Inflammatory macrophage (primary cell): ENCODE results near the gene AFF2.
A peak's percentile ranks its signal among the peaks of the same experiment; 100 is the strongest.

Experiments used
- DNase-seq, 2 donors: peaks; one replicate each; pipeline ENCODE4 v3.0.0-alpha.2; 2020 to 2022
- total RNA-seq, 18 experiments: gene quantifications; one replicate each; lab custom pipeline; 2026; ENCODE audit warnings: mixed read lengths in 6 of 18, inconsistent platforms in 2 of 18; lab: John Stamatoyannopoulos, UW

AFF2 gene
- 0.57 to 3.4 (median 1.1) reads per million in 18 experiments for total RNA-seq

DNA sequence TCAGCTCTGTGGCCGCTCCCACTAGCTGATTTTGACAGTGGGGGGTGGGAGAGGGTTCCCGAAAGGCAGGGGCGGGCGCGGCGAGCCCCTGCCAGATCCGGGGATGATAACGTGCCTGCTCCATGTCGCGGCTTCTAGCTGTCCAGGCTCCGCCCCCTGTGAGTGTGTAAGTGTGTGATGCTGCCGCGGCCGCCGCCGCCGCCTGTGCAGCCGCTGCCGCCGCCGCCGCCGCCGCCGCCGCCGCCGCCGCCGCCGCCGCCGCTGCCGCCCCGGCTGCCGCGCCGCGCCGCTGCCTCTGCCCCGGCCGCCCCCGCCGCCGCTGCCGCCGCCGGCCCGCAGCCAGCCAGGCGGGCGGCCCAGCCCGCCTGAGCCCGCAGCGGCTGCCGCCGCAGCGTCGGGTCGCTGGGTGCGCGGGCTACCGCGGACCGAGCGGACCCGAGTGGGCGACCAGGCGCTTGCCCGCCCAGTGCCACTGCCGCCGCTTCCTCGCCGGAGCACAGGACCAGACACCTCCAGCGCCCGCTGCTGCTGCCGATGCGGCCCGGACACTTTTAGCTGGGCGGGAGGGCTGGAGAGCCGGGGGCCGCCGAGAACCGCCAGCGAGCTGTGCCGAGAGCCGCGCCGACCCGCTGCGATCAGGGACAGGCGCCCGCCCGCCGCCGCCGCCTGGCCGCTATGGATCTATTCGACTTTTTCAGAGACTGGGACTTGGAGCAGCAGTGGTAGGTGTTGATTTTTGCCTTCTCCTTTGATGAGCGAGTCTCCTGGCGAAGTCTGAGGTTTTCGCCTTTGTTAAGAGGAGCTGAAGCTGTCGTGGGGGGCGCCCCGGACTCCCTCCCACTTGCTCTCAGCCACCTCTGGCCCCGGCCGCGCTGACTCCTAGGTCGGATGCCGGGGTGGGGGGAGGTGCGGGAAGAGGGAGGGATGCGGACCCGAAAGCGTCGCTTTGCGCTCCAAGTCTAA, at the start of gene AFF2:
Gene AFF2, plus strand, starts transcription at position 195 of the 963 bp plus-strand sequence. Its CDS starts 481 bp downstream, at position 676.
- peak in 1 of 2 donors; percentile 38 for DNase-seq

DNA sequence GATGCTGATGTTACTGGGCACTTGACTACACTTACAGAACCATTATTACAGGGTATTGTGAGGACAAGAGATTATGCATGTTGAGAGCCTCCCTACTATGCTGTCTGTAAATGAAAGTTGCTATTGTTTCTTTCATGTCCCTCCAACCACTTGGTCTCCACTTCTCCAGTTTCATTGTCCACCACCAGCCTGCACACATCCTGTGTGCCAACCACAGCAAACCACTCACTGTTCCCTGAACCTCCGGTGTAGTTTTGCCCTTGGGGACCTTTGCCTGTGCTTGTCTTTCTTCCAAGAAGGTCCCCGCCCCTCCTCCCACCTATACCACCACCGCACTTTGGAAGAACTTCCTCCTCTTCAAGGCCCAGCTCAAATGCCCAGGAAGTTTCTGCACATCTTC, 43.1 kb upstream of the AFF2 start:
- DNase-seq: peak; percentile 7 to 50

DNA sequence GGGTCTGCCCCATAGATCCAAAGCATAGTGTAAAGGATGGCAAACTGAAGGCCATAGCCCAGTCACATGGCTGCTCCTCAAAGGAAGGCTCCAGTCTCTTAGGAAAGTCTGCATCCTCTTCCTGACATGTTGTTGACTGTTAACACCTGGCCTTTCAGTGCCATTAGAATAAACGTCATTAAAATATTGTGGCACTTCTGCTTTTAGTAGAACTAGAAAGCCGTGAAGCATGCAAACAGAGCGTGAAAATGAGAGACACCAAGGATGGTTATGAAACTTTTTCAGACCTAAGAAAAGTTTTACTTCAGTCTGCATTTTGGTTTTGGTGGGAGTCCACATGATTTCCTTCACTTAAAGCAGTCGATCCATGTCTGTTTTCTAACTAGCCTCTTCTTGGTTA, 41.1 kb upstream of the AFF2 start:
- no peak for DNase-seq

DNA sequence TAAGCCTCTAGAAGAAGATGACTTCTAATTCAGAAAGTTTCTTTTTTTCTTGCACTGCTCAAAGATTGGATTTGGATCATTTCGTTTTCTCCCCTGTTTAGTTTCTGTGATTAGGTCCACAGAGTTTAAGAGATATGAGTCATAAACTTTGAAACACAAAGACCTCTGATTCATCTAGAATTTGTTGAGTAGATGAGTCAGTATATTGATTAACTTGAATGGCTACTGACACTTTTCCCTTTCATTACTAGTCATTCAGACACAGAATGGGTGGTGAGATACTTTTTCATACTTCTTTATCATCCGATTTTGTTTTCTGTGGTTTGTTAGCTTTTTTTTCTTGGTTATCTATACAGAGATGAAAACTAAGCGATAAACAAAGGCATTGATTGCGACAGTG, 34.1 kb upstream of the AFF2 start:
- DNase-seq: no peak

DNA sequence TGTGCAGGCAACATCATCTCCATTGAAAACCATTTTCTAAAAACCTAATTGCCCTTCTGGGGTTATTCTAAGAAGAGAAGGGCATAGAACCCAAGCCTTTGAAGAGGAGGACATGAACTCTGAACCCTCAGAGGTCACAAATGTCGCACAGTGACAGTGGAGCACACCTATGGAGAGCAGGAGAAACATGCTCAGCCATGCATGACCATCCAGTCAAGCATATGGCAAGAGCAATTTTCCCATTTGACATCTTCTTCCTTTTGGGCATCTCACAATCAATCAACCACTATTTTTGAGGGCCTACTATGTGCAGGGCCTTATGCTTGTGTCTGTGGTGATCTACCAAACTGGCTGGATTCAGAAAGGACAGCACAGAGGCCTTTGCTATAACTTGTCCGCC, 30.1 kb upstream of the AFF2 start:
- DNase-seq: no peak

DNA sequence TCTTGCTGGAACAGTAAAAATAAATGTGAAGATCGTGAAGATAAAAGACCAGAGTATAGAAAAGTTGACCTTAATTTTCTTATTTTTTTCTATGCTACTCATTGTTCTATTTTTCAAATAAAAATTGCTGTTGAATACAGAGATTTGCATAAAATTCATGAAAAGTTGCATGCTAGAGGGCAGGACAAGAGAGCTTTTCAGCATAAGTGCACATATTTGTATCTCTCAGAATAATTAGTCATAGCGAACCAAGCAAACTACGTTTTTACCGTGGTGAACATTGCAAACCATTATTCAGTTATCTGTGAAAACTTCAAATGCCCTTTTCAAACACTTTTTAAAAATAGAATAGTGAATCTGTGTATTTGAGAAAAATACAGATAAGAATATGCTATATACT, 26.4 kb upstream of the AFF2 start:
- no peak for DNase-seq

DNA sequence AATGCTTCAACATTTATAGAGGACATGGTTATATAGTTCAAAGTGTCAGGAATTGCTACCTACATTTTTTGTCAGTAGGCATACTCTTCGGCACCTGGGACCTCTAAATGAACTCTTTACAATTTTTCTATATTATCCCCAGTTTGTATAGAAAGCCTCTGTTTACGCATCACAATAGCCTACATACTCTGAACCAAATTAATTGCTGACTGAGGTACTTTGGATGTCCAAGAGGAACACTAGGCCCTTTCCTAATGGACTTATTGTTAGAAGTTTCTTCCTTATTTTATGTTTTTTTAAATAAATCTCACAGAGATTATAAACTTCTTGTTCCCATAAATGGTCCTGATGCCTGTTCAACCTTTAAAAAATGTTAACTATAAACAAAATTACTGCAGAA, 8.4 kb upstream of the AFF2 start:
- no peak for DNase-seq

DNA sequence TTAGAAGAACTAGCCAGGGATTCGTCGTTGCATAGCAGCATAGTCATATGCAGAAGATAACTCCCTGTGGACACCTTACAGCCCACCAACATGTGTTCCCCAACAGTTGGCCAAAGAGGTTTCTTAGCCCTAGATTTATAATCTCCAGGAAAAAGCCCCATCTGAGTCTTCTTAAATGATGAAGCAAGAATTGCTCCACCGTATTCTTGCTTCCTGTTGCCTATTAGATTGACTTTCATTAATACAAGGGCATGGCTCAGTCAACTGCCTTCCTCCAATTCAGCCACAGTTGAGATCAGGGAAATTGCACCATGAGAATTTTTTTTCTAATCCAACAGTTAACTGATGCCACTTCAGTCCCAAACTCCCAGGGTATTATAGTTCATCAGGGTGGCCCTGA, 5.2 kb upstream of the AFF2 start:
- peak; percentile 13 to 52 for DNase-seq

DNA sequence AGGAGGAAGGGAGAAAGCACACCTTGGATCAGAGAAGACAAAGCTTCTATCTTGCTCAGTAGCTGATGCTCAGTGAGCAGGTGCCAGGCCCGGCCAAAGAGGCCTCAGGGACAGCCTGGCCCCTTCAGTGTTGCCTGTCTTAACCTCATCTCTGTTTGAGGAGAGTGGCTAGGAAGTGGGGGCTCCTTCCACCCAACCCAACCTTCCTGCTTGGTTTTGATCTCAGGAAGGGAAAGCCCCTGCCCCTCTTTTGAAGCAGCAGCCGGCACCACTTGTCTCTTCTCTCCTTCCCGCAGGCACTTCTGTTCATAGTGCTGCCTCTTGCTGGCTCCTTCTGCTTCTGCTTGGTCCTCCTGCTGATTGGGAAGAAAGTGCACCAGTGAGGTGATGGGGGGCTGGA, 2.4 kb upstream of the AFF2 start:
- DNase-seq: no peak

DNA sequence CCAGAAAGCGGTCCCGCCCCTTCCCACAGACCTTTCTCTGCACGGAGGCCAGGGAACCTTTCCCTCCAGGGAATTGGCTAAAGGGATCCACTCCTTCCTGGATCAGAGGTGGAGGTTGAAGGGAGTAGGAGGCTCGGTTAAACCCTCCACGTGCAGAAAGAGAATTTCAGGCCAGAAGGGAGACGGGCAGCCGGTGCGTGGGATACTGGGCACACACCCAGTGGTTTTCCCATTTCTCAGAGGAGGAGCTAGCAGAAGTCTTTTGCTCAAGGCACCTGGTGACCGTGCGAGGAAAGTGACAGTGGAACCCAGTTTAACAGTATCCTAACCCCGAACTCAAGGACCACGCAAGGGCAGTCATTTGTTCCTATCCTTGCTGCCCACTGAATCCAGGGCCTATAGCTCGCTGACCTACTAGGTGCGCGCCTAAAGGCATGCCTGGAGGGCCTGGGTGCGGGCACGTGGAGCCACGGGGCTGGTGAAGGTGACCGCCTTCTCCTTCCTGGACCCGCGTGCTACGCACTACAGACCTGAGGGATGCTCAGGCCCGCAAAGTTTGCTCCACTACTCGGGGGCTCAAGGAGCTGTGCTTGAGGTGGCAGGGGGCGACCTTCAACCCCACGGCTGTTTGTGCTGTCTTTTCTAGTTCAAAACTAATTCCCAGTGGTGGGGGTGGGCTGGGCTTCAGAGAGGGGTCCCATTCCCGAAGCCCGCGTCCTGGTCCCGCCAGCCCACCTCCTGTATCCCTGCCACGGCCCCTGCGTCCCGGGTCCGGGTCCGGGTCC, 587 bp upstream of the AFF2 start:
- no peak for DNase-seq

DNA sequence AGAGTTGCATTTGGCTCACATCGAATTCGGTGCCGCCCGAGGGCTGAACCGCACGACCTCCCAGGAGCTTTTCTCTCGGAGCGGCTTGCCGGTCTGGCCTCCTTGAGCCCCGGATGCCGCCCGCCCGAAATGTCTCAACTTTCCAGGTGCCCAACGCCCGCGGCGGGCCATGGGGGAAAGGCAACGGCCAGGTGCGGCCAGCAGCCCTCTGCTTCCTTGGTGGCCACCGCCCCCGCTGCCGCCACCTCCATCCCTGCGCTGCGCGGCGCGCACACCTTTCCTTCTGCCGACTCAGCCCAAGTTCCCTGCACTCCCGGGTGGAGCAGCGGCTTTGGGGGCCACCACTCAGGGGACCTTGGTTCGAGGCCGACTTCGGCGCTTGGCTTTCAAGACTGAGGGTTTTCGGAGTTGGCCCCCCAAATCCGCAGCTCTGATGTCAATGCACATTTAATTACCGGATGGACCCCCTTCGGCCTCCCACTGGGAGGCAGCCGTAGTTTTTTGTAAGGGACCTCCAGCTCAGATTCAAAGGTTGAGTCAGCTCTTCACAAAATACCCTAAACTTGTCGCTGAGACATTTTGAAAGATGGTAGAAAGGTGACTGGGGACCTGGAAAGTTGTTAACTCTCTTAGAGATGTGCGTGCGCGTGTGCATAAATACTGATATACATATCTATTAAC, 1.1 kb downstream of the AFF2 start:
- DNase-seq: no peak

DNA sequence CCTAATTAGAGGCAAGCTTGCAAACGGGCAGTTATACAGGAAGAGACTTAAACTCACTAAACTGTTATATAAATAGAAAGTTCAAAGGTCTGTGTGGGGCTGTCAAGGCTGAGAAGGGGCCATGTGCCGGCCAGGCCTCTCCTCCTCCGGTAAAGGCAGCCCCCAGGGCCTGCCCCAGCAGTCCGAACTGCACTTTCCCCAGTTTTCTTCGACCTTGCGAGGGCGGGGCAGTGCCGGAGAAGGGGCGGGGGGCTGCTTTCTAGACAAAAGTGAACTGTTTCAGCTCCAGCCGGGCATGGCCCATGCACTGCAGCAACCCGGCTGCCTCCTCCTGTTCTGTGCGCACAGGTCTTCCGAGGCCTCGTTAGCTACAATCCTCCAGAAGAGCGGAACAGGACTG, 4.1 kb downstream of the AFF2 start:
- DNase-seq: no peak

DNA sequence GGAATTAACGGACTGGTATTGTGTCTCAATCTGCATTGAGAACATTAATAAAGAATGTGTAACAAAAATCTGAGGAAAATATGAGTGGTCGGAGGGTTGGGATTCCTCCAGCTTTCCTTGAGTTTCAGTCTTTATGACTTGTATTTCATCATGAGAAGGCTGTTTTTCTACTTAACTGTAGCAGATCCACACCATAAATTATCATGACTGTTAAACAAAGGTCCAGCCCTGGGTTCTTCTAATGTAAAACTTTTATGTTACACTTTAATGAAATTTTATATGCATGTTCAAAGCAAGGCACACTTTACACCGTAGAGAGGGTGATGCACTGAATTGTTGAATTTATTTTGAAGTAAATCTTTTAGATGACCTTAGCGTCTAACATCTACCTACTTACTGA, 7.0 kb downstream of the AFF2 start:
- DNase-seq: no peak

DNA sequence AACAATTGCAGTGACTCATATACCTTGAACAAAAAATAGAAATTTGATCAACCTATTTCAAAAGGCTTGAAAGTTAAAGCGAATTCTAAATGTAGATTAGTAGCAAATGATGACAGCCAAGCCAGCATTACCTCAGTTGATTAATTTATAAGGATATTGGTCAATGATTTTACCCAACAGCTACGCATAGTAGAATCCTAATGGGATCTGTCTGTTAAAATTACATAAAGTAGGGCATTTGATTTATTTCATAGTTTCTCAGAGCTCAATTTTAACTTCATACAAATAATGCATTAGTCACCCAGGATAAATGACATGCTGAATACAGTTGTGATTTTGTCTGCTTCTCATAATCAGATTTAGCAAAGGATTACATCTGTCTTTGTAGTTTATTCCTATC, 12.0 kb downstream of the AFF2 start:
- DNase-seq: no peak

DNA sequence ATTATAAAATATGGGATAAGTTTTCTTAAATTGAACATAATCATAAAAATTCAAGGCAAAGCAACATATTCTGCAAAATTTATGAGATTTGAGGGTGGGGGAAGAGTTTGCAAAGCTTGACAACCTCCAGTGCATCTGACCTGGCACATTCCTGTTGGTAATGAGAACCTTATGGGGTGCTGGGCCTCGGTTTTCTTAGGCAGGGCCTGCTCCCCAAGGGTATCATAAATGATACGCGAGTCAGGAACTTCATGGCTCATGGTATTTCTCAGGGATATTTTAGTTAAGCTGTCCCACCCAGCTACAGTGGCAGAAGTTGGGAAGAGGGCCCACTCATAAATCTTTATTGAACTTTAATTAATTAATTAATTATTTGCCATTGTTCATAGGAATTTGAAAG, 13.2 kb downstream of the AFF2 start:
- DNase-seq: no peak

DNA sequence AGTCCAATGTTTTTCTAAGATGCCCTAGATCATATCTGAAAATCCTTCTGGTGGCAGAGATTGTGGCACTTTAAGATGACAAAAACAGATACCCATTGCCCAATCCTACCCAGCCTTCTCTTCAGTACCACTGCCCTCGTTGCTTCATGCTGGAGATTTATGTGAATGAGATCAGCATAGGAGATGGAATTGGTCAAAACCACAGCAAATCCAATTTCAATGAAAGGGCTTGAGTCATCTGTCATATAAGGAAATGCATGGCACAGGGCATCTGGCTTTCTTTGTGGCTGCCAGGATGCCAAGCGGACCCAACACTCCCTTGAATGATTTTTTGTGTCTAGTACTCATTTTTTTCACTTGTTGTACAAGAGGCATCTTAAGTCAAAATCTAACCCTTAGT, 16.8 kb downstream of the AFF2 start:
- no peak for DNase-seq

DNA sequence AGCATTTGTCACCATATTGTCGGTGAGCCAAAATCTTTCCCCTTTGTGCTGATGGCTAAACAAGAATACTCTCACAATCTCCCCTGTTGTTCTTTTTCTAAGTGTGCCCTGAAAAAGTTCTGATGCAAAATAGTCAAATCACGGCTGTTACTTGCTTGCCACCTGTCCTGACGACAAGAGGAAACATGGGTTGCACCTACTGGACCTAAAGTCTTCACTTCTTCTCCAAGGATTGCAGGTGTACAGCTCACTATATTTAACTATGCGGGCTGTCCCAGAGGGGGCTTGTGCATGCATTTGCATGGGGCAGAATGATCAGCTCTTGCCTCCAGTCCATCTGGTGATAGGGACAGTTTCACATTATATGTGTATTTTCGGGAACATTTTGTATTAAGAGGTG, 21.6 kb downstream of the AFF2 start:
- no peak for DNase-seq

DNA sequence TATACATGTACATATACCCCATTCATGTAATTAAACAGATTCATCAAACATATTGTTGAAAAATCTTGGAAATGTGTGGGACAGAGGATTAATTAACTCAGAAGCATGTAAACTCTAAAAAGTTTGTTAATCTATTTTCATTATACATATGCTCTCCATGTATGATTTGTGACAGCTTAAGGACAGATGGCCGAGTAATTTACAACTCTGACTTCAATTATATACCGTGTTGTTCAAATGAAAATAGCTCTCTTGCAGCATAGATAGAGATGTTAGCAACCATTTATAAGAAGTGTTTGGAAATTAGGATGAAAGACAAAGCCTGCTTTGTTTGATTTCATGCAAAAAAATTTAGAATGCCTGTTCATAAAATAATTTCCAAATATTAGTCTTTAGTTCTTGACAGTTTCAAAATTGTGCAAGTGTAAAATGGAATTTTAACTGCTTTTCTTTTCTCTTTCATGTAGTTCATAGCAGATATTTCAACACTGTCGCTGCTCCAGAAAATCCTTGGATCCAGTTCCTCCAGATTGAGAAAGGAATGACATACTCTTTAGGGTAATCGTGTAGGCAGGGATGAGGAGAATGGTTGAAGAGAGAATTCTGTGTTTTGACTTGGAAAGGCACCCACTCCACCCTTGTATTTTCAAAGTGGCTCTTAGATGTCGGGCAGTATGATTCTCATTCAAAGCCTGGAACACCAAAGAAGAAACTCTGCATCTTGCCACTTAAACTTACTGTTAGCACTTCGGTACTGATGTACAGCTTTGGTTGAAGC, 23.1 kb downstream of the AFF2 start:
- DNase-seq: no peak

DNA sequence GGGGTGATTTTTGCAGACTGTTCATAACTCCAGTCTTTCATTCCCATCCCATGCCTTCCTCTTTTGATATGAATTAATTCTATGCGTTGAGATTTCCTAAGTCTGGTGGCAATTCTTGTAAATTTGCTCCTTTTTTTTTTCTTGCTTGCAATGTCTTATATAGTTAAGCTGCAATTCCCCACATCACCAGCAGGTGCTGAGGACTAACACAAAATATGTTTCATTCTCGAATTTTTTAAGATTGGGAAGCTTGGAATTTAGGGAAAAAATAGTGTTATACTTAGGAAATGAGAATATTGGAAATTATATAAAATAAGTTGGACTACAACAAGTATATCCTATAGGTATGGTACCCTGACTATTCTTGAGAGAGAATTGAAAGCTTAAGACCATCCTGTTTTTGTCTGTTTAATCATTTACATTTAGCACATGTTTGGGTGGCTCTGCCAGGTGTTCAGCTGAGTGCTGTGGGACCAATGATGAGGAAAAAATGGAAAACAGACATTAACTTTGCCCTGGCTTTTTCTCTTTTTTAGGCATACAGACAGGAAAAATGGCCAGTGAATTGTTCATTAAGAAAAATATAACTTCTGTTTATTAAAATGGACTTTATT, 30.2 kb downstream of the AFF2 start:
- DNase-seq: peak; percentile 7 to 18

DNA sequence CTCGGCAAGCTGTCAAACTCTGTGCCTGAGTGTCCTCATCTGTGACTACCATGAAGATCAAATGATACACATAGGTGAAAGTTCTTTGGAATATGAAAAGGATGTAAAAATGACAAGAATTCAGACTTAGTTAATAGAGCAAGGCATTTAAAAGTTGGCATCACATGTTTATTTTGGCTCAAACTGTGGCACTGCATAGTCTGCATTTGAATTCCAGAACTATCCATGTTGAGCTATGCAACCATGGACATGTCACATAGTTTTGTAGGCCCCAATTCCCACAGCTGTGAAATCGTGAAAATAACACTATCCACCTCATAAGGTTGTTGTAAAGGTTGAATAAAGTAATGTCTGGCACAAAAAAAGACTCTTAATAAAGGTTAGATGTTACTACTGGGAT, 33.9 kb downstream of the AFF2 start:
- no peak for DNase-seq

DNA sequence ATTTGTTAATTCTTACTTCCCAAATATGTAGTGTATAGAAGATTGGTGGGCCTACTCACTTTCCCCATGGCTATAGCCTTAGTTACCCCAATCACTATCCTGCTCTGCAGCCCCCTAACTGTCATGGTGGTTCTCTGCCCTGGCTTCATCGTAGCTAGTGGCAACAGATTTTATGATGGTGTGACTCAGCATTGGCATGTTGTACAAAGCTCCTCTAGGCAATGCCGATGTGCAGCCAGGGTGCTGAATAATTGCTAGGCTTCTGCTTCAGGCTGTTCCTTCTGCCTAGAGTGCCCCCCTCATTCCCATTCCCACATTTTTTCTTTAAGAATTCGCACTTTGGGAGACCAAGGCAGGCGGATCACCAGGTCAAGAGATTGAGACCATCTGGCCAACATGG, 35.2 kb downstream of the AFF2 start:
- no peak for DNase-seq

DNA sequence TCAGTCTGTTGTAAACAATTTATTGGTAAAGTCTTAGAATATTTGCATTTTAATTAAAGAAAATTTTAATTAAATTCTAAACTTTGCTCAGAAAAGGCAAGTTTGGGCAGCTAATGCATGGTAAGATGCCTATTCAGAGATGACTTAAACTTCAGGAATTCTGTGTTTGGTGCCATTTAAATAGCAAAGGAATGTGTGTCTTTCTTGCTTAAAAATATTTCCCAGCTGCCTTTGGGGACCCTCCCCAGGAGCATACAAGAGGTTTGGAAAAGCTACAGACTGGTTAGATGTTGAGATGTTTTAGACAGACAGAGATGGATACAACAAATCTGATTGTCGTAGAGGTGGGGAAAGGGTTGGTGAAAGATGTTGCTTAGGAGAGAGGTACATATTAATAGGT, 36.5 kb downstream of the AFF2 start:
- DNase-seq: no peak
